UCSD-AML1 (cell line): ENCODE data around the gene TCAP.

Experiments
- DNase-seq: peaks from one replicate; lab custom pipeline; 2025; ENCODE audit not compliant: unreplicated experiment; lab: John Stamatoyannopoulos, UW

Gene TCAP

GRCh38 chr17:39628655-39629493 lies 36.3 kb upstream of the TCAP start:
- no peak for DNase-seq

GRCh38 chr17:39629494-39629880 lies 35.7 kb upstream of the TCAP start:
- DNase-seq: no peak

GRCh38 chr17:39629898-39630297 lies 35.3 kb upstream of the TCAP start:
- DNase-seq: no peak

GRCh38 chr17:39631403-39631802 lies 33.7 kb upstream of the TCAP start:
- peak; percentile 34 for DNase-seq

- DNase-seq: peak; percentile 31
Measured at GRCh38 chr17:39632153-39632941, 32.8 kb upstream of the TCAP start.

GRCh38 chr17:39633570-39634183 lies 31.5 kb upstream of the TCAP start:
- DNase-seq: no peak

GRCh38 chr17:39634384-39634871 lies 30.7 kb upstream of the TCAP start:
- DNase-seq: no peak

GRCh38 chr17:39635614-39636176 lies 29.5 kb upstream of the TCAP start:
- DNase-seq: peak; percentile 42

- DNase-seq: no peak
Measured at GRCh38 chr17:39636587-39636926, 28.6 kb upstream of the TCAP start.

- DNase-seq: peak; percentile 92
Measured at GRCh38 chr17:39636927-39637736, 28.0 kb upstream of the TCAP start, which contains the start of gene STARD3. Gene STARD3, plus strand, starts transcription at chr17:39637144. Its CDS starts 16,388 bp downstream, at chr17:39653532.

GRCh38 chr17:39638317-39638716 lies 26.8 kb upstream of the TCAP start:
- DNase-seq: no peak

- no peak for DNase-seq
Measured at GRCh38 chr17:39639043-39639442, 26.1 kb upstream of the TCAP start.

GRCh38 chr17:39639566-39640458 lies 25.3 kb upstream of the TCAP start:
- no peak for DNase-seq

- peak; percentile 41 for DNase-seq
Measured at GRCh38 chr17:39640591-39641031, 24.5 kb upstream of the TCAP start.

- DNase-seq: no peak
Measured at GRCh38 chr17:39641097-39641496, 24.1 kb upstream of the TCAP start.

GRCh38 chr17:39641883-39642282 lies 23.3 kb upstream of the TCAP start:
- no peak for DNase-seq

- no peak for DNase-seq
Measured at GRCh38 chr17:39642291-39643074, 22.7 kb upstream of the TCAP start.

GRCh38 chr17:39643271-39643670 lies 21.9 kb upstream of the TCAP start:
- DNase-seq: no peak

- no peak for DNase-seq
Measured at GRCh38 chr17:39647256-39647655, 17.9 kb upstream of the TCAP start.
